ENCODE results near the gene EPSTI1.

The EPSTI1 gene

GRCh38 chr13:42852136-42852535 is 139.9 kb downstream of the EPSTI1 start:
- no peak for DNase-seq (ENCODE audit: low read depth in 1 of 2, low spot score in 1 of 2)

GRCh38 chr13:42849200-42849599 is 142.8 kb downstream of the EPSTI1 start:
- DNase-seq (ENCODE audit: low read depth in 1 of 2, low spot score in 1 of 2), result no peak

- no peak for DNase-seq (ENCODE audit: low read depth in 1 of 2, low spot score in 1 of 2)
Measured at GRCh38 chr13:42847891-42848663, 144.0 kb downstream of the EPSTI1 start.

GRCh38 chr13:42836930-42837690 is 154.9 kb downstream of the EPSTI1 start:
- no peak for DNase-seq (ENCODE audit: low read depth in 1 of 2, low spot score in 1 of 2)
